Measurements from ENCODE around the gene SORBS2.

GRCh38 chr4:185794637-185795036 is 17.4 kb downstream of the SORBS2 start:
- TF ChIP-seq, protein P1, sequence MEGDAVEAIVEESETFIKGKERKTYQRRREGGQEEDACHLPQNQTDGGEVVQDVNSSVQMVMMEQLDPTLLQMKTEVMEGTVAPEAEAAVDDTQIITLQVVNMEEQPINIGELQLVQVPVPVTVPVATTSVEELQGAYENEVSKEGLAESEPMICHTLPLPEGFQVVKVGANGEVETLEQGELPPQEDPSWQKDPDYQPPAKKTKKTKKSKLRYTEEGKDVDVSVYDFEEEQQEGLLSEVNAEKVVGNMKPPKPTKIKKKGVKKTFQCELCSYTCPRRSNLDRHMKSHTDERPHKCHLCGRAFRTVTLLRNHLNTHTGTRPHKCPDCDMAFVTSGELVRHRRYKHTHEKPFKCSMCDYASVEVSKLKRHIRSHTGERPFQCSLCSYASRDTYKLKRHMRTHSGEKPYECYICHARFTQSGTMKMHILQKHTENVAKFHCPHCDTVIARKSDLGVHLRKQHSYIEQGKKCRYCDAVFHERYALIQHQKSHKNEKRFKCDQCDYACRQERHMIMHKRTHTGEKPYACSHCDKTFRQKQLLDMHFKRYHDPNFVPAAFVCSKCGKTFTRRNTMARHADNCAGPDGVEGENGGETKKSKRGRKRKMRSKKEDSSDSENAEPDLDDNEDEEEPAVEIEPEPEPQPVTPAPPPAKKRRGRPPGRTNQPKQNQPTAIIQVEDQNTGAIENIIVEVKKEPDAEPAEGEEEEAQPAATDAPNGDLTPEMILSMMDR (IDR thresholded peaks at IDR 0.05) = no peak
- TF ChIP-seq POLR2A (IDR thresholded peaks at IDR 0.05) = no peak

Data from testis (tissue), 2 donors.